HepG2 (cell line): ENCODE data around the gene KLHL36. TPM values are rescaled to one million over a fixed set of nuclear protein-coding genes. Genes with fewer than 3 reads are reported as not detected.

ENCODE experiments used
- ATAC-seq: fragments of 200-7000 bp; cut with Tn5 transposase; 3 replicates; pipeline ENCODE4 v1.9.1; 2020; ENCODE audit warnings: mild to moderate bottlenecking, moderate library complexity
- BruUV-seq: library from RNA; stranded (reverse); fragments of 400-500 nt; replicated peaks from 2 replicates; lab custom pipeline; 2021; lab: Mats Ljungman, UMichigan
- CTCF ChIA-PET: fragments of 300-600 bp; formaldehyde crosslinking; extraction: SDS; loops from one replicate; lab custom pipeline; 2021; ENCODE audit warnings: low total read pairs, inconsistent platforms, low intra/inter-chr PET ratio; lab: Yijun Ruan, JAX
- POLR2A ChIA-PET: fragments of 350-600 bp; sonication (Branson Sonifier 250); formaldehyde crosslinking; loops from one replicate; lab custom pipeline; 2020; ENCODE audit warnings: antibody characterized with exemption, inconsistent platforms; lab: Yijun Ruan, JAX
- DNase-seq: peaks from one replicate; pipeline ENCODE4 v3.0.0-alpha.2; 2015; ENCODE audit warnings: low spot score
- FAIRE-seq: peaks from 3 replicates; lab custom pipeline; 2011; peaks lifted over from hg19 to GRCh38; lab: Jason Lieb, UNC
- H2AFZ ChIP-seq: one replicate; pipeline ENCODE4 v1.6.1; 2011; ENCODE audit warnings: low read length, inconsistent platforms
- H3K27ac ChIP-seq: fragments of 300-600 bp; 3 replicates; pipeline ENCODE4 v1.8.0; 2011; ENCODE audit warnings: mixed run types, mild to moderate bottlenecking, mixed read lengths, low read length, inconsistent platforms; ENCODE audit not compliant: insufficient read depth; ENCODE audit errors: extremely low read length
- H3K27me3 ChIP-seq, 2 experiments: fragments of 200-600 bp in 1 of 2; 2 replicates in 1 of 2; 3 replicates in 1 of 2; pipeline versions ENCODE4 v1.6.0 to v1.8.0; 2011; ENCODE audit warnings: low read length in 2 of 2, mild to moderate bottlenecking in 2 of 2, moderate library complexity in 2 of 2, inconsistent platforms in 1 of 2; ENCODE audit not compliant: insufficient read depth in 2 of 2, control insufficient read depth in 1 of 2
- H3K36me3 ChIP-seq, 2 experiments: fragments of 200-600 bp in 1 of 2; replicated peaks in 1 of 2; 2 replicates in 1 of 2; 3 replicates in 1 of 2; pipeline versions ENCODE4 v1.5.1 to v1.8.0; 2011; ENCODE audit warnings: low read length in 2 of 2, inconsistent platforms in 1 of 2; ENCODE audit not compliant: insufficient read depth in 2 of 2, control insufficient read depth in 1 of 2
- H3K4me1 ChIP-seq: 2 replicates; pipeline ENCODE4 v1.5.1; 2012; ENCODE audit warnings: low read length, inconsistent platforms; ENCODE audit not compliant: insufficient read depth
- H3K4me2 ChIP-seq: 2 replicates; pipeline ENCODE4 v1.6.0; 2011; ENCODE audit warnings: low read depth, low read length, inconsistent platforms
- H3K4me3 ChIP-seq, 3 experiments: fragments of 200-600 bp in 1 of 3; sonication (generic), shearing (Covaris generic) in 1 of 3; replicated peaks in 1 of 3; 2 replicates each; pipeline ENCODE4 v1.5.1; 2011 to 2016; ENCODE audit warnings: low read length in 3 of 3, inconsistent platforms in 2 of 3, low read depth in 2 of 3, mild to moderate bottlenecking in 2 of 3, control low read depth in 1 of 3, mixed read lengths in 1 of 3; ENCODE audit not compliant: insufficient read depth in 1 of 3
- H3K79me2 ChIP-seq: one replicate; pipeline ENCODE4 v1.6.1; 2011; ENCODE audit warnings: low read length, inconsistent platforms; ENCODE audit not compliant: insufficient read depth
- H3K9ac ChIP-seq: 2 replicates; pipeline ENCODE4 v1.6.0; 2011; ENCODE audit warnings: mild to moderate bottlenecking, low read depth, low read length, inconsistent platforms; ENCODE audit not compliant: insufficient read depth
- H3K9me3 ChIP-seq: 2 replicates; pipeline ENCODE4 v1.5.1; 2012; ENCODE audit warnings: mild to moderate bottlenecking, low read length
- H4K20me1 ChIP-seq: 2 replicates; pipeline ENCODE4 v1.6.0; 2011; ENCODE audit warnings: inconsistent platforms, mild to moderate bottlenecking, low read length, moderate library complexity; ENCODE audit not compliant: insufficient read depth
- GRHL1 ChIP-seq: sonication (generic); formaldehyde crosslinking; conservative IDR thresholded peaks from 2 replicates; pipeline ENCODE4 v1.8.0; 2022; ENCODE audit warnings: missing genetic modification reagents
- HHEX ChIP-seq: IDR thresholded peaks from 2 replicates; pipeline ENCODE4 v1.6.1; 2016; ENCODE audit warnings: control low read depth
- JUNB ChIP-seq: sonication (generic); formaldehyde crosslinking; IDR thresholded peaks from 2 replicates; pipeline ENCODE4 v1.8.0; 2022; ENCODE audit warnings: missing genetic modification reagents, mild to moderate bottlenecking, borderline replicate concordance
- MTA1 ChIP-seq: sonication (generic); formaldehyde crosslinking; IDR thresholded peaks from 2 replicates; pipeline ENCODE4 v1.4.0; 2020; ENCODE audit warnings: missing genetic modification reagents, mild to moderate bottlenecking, borderline replicate concordance
- TEAD3 ChIP-seq: optimal IDR thresholded peaks from 2 replicates; pipeline ENCODE3; 2016; ENCODE audit warnings: borderline replicate concordance
- ZNF550 ChIP-seq: sonication (generic); formaldehyde crosslinking; IDR thresholded peaks from 2 replicates; pipeline ENCODE4 v1.4.0; 2020; ENCODE audit warnings: mild to moderate bottlenecking, missing genetic modification reagents, borderline replicate concordance
- ZNF7 ChIP-seq: IDR thresholded peaks from 2 replicates; pipeline ENCODE4 v1.6.1; 2016; ENCODE audit warnings: missing biosample characterization, missing genetic modification reagents
- ZNF775 ChIP-seq: sonication (generic); formaldehyde crosslinking; IDR thresholded peaks from 2 replicates; pipeline ENCODE4 v1.4.0; 2020; ENCODE audit warnings: missing genetic modification reagents, mild to moderate bottlenecking, moderate library complexity, borderline replicate concordance
- ZSCAN29 ChIP-seq: sonication (generic); formaldehyde crosslinking; conservative IDR thresholded peaks from 2 replicates; pipeline ENCODE4 v1.4.0; 2020; ENCODE audit warnings: mild to moderate bottlenecking, missing genetic modification reagents
- WGBS: methylation state at CpG from one replicate; pipeline ENCODE4 v1.1.6; 2017; ENCODE audit warnings: low lambda C conversion rate; 5-methylcytosine and 5-hydroxymethylcytosine counted together
- in situ Hi-C: cut with HindIII; loops from 2 replicates; pipeline ENCODE4 v1.10.0; 2017; ENCODE audit warnings: low pct_unique_long_range_greater_than_20kb; ENCODE audit not compliant: extremely low pct_ligation_motif_present
- intact Hi-C: fragments of 100-400 bp; cut with micrococcal nuclease; formaldehyde crosslinking; loops from one replicate; pipeline ENCODE4 v1.10.0; 2022; ENCODE audit not compliant: unreplicated experiment
- polyA plus RNA-seq, 8 experiments: library from polyadenylated mRNA; depleted of rRNA in 3 of 8; stranded (reverse) in 7 of 8; unstranded in 1 of 8; fragments of >200 nt; fragmentation: Illumina TruSeq in 4 of 8; extraction: Trizol in 4 of 8; gene quantifications; 2 replicates each; pipeline versions ENCODE4 v1.2.1 to v1.2.3, GENCODE V29; 2011 to 2016; ENCODE audit warnings: low read depth in 4 of 8, missing spikeins in 1 of 8, mixed read lengths in 1 of 8; ENCODE audit not compliant: insufficient read depth in 1 of 8
- total RNA-seq, 5 experiments: library from RNA; depleted of rRNA; stranded (reverse); fragments of >200 nt; fragmentation: Illumina TruSeq; extraction: Trizol; gene quantifications; 2 replicates each; pipeline ENCODE4 v1.2.3, GENCODE V29; 2016; ENCODE audit warnings: low read depth in 1 of 5
- TF ChIP-seq, protein P1 (sequence below): fragments of 450-650 bp; IDR thresholded peaks from 2 replicates; pipeline ENCODE4 v1.6.1; 2017; ENCODE audit warnings: mild to moderate bottlenecking
- TF ChIP-seq, protein P2 (sequence below): sonication (generic); formaldehyde crosslinking; IDR thresholded peaks from 2 replicates; pipeline ENCODE4 v1.5.1; 2020; ENCODE audit warnings: missing genetic modification reagents, mild to moderate bottlenecking, borderline replicate concordance
- TF ChIP-seq, protein P3 (sequence below): sonication (generic); formaldehyde crosslinking; conservative IDR thresholded peaks from 2 replicates; pipeline ENCODE4 v1.4.0; 2020; ENCODE audit warnings: missing genetic modification reagents

Gene KLHL36
- total and polyA plus RNA-seq, 2 of the 13 experiments (the other 11 are each of a cell fraction or from before 2014, with no cell fraction given): 24.3 to 26.0 TPM

DNA sequence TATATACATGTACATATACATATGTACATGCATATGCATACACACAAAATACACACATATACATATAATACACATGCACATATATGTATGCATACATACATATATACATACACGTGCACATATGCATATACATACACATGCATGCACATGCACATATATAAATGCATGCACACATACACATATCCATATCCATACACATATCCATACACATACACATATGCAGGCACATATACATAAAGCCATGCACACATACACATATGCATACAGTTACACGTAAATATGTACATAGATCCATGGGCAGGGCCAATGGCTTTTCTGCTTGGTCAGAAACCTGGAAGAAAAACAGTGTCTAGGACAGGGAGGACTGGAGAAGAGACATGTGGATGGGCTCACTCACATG is 27.6 kb downstream of the KLHL36 start:
- Histone ChIP-seq H3K79me2 (no peaks in the 10 kb centered on the region), H3K4me2 (no peak overlapping the region), H3K4me1 (peaks cover 41% of the 10 kb centered on the region), H2AFZ (no peak overlapping the region), H4K20me1 (no peaks in the 10 kb centered on the region), H3K27me3 (peaks cover 0 to 34% of the 10 kb centered on the region in 2 experiments; a peak in 2 of 5 replicates), H3K9me3 (no peaks in the 10 kb centered on the region), H3K27ac (no peak overlapping the region), H3K4me3 (no peak overlapping the region), H3K36me3 (no peaks in the 10 kb centered on the region), H3K9ac (no peak overlapping the region)
- no peak for TF ChIP-seq ZNF775 (CRISPR knock-in tag)
- TF ChIP-seq, protein P1, sequence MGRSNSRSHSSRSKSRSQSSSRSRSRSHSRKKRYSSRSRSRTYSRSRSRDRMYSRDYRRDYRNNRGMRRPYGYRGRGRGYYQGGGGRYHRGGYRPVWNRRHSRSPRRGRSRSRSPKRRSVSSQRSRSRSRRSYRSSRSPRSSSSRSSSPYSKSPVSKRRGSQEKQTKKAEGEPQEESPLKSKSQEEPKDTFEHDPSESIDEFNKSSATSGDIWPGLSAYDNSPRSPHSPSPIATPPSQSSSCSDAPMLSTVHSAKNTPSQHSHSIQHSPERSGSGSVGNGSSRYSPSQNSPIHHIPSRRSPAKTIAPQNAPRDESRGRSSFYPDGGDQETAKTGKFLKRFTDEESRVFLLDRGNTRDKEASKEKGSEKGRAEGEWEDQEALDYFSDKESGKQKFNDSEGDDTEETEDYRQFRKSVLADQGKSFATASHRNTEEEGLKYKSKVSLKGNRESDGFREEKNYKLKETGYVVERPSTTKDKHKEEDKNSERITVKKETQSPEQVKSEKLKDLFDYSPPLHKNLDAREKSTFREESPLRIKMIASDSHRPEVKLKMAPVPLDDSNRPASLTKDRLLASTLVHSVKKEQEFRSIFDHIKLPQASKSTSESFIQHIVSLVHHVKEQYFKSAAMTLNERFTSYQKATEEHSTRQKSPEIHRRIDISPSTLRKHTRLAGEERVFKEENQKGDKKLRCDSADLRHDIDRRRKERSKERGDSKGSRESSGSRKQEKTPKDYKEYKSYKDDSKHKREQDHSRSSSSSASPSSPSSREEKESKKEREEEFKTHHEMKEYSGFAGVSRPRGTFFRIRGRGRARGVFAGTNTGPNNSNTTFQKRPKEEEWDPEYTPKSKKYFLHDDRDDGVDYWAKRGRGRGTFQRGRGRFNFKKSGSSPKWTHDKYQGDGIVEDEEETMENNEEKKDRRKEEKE: no peak
- TF ChIP-seq GRHL1: no peak
- no peak for TF ChIP-seq ZSCAN29 (CRISPR knock-in tag)
- TF ChIP-seq ZNF7 (CRISPR knock-in tag): no peak
- no peak for TF ChIP-seq TEAD3 (CRISPR knock-in tag)
- no peak for TF ChIP-seq MTA1 (CRISPR knock-in tag)
- TF ChIP-seq, protein P2, sequence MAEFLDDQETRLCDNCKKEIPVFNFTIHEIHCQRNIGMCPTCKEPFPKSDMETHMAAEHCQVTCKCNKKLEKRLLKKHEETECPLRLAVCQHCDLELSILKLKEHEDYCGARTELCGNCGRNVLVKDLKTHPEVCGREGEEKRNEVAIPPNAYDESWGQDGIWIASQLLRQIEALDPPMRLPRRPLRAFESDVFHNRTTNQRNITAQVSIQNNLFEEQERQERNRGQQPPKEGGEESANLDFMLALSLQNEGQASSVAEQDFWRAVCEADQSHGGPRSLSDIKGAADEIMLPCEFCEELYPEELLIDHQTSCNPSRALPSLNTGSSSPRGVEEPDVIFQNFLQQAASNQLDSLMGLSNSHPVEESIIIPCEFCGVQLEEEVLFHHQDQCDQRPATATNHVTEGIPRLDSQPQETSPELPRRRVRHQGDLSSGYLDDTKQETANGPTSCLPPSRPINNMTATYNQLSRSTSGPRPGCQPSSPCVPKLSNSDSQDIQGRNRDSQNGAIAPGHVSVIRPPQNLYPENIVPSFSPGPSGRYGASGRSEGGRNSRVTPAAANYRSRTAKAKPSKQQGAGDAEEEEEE (CRISPR knock-in tag): no peak
- no peak for TF ChIP-seq JUNB (CRISPR knock-in tag)
- TF ChIP-seq HHEX (CRISPR knock-in tag): no peak
- no peak for TF ChIP-seq ZNF550 (CRISPR knock-in tag)
- TF ChIP-seq, protein P3, sequence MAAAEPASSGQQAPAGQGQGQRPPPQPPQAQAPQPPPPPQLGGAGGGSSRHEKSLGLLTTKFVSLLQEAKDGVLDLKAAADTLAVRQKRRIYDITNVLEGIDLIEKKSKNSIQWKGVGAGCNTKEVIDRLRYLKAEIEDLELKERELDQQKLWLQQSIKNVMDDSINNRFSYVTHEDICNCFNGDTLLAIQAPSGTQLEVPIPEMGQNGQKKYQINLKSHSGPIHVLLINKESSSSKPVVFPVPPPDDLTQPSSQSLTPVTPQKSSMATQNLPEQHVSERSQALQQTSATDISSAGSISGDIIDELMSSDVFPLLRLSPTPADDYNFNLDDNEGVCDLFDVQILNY (CRISPR knock-in tag): no peak
- WGBS: 63% methylated on average over 2 of the region's 2 CpGs
- FAIRE-seq (no peak), ATAC-seq (no peak), DNase-seq (no peak)
- ChIA-PET CTCF (no interaction called here), POLR2A (no interaction called here)
- in situ Hi-C loops: no loop called here
- intact Hi-C loops: no loop called here
- no TSS peak for BruUV-seq
